ENCODE measurements around the gene GID8.

The GID8 gene

GRCh38 chr20:62938105-62938888 lies at the start of gene GID8:
TSS of gene GID8 (plus strand) at chr20:62938147. CDS start at chr20:62941503, 3,356 bp downstream.
- Mint-ChIP-seq H3K27ac (peak within 1 kb of the TSS; percentile 96), H3K4me1 (ENCODE audit: low read depth) (peaks cover 16% of the 10 kb centered on the region), H3K9me3 (no peaks in the 10 kb centered on the region), H3K4me3 (peak within 1 kb of the TSS; percentile 98), H3K36me3 (ENCODE audit: low read depth) (peaks cover 24% of the 10 kb centered on the region), H3K27me3 (ENCODE audit: low read depth) (no peaks in the 10 kb centered on the region)

GRCh38 chr20:62888406-62888805 lies 49.5 kb upstream of the GID8 start:
- H3K4me1 Mint-ChIP-seq (ENCODE audit: low read depth), result peaks cover 24% of the 10 kb centered on the region
- H3K36me3 Mint-ChIP-seq (ENCODE audit: low read depth), result peaks cover 39% of the 10 kb centered on the region
- no peak overlapping the region for H3K4me3 Mint-ChIP-seq
- no peaks in the 10 kb centered on the region for H3K9me3 Mint-ChIP-seq
- H3K27me3 Mint-ChIP-seq (ENCODE audit: low read depth), result no peaks in the 10 kb centered on the region
- H3K27ac Mint-ChIP-seq, result no peak overlapping the region

GRCh38 chr20:62888910-62889309 lies 49.0 kb upstream of the GID8 start:
- Mint-ChIP-seq H3K4me1 (ENCODE audit: low read depth) (peaks cover 24% of the 10 kb centered on the region), H3K27me3 (ENCODE audit: low read depth) (no peaks in the 10 kb centered on the region), H3K4me3 (no peak overlapping the region), H3K27ac (no peak overlapping the region), H3K36me3 (ENCODE audit: low read depth) (peaks cover 44% of the 10 kb centered on the region), H3K9me3 (no peaks in the 10 kb centered on the region)

- no peak overlapping the region for H3K27ac Mint-ChIP-seq
- no peaks in the 10 kb centered on the region for H3K27me3 Mint-ChIP-seq (ENCODE audit: low read depth)
- peaks cover 49% of the 10 kb centered on the region for H3K36me3 Mint-ChIP-seq (ENCODE audit: low read depth)
- no peak overlapping the region for H3K4me3 Mint-ChIP-seq
- no peaks in the 10 kb centered on the region for H3K9me3 Mint-ChIP-seq
- peaks cover 24% of the 10 kb centered on the region for H3K4me1 Mint-ChIP-seq (ENCODE audit: low read depth)
Observed at GRCh38 chr20:62889411-62889810, 48.5 kb upstream of the GID8 start.

GRCh38 chr20:62889871-62890270 lies 48.1 kb upstream of the GID8 start:
- Mint-ChIP-seq H3K4me1 (ENCODE audit: low read depth) (peaks cover 24% of the 10 kb centered on the region), H3K27me3 (ENCODE audit: low read depth) (no peaks in the 10 kb centered on the region), H3K36me3 (ENCODE audit: low read depth) (peaks cover 52% of the 10 kb centered on the region), H3K27ac (no peak overlapping the region), H3K9me3 (no peaks in the 10 kb centered on the region), H3K4me3 (no peak overlapping the region)

- H3K27ac Mint-ChIP-seq, result peak overlapping the region; percentile 71
- no peak overlapping the region for H3K4me3 Mint-ChIP-seq
- H3K4me1 Mint-ChIP-seq (ENCODE audit: low read depth), result peaks cover 24% of the 10 kb centered on the region
- no peaks in the 10 kb centered on the region for H3K27me3 Mint-ChIP-seq (ENCODE audit: low read depth)
- H3K36me3 Mint-ChIP-seq (ENCODE audit: low read depth), result peaks cover 55% of the 10 kb centered on the region
- H3K9me3 Mint-ChIP-seq, result no peaks in the 10 kb centered on the region
Observed at GRCh38 chr20:62890444-62890843, 47.5 kb upstream of the GID8 start.

GRCh38 chr20:62891111-62891510 lies 46.8 kb upstream of the GID8 start:
- H3K9me3 Mint-ChIP-seq, result no peaks in the 10 kb centered on the region
- no peak overlapping the region for H3K4me3 Mint-ChIP-seq
- peak overlapping the region; percentile 71 for H3K27ac Mint-ChIP-seq
- peaks cover 24% of the 10 kb centered on the region for H3K4me1 Mint-ChIP-seq (ENCODE audit: low read depth)
- H3K36me3 Mint-ChIP-seq (ENCODE audit: low read depth), result peaks cover 60% of the 10 kb centered on the region
- no peaks in the 10 kb centered on the region for H3K27me3 Mint-ChIP-seq (ENCODE audit: low read depth)

- Mint-ChIP-seq H3K36me3 (ENCODE audit: low read depth) (peaks cover 57% of the 10 kb centered on the region), H3K4me1 (ENCODE audit: low read depth) (peaks cover 24% of the 10 kb centered on the region), H3K9me3 (no peaks in the 10 kb centered on the region), H3K4me3 (no peak overlapping the region), H3K27me3 (ENCODE audit: low read depth) (no peaks in the 10 kb centered on the region), H3K27ac (peak overlapping the region; percentile 64)
Observed at GRCh38 chr20:62892348-62893304, 45.3 kb upstream of the GID8 start.

GRCh38 chr20:62893700-62894099 lies 44.2 kb upstream of the GID8 start:
- H3K9me3 Mint-ChIP-seq, result no peaks in the 10 kb centered on the region
- H3K36me3 Mint-ChIP-seq (ENCODE audit: low read depth), result peaks cover 58% of the 10 kb centered on the region
- H3K4me3 Mint-ChIP-seq, result no peak overlapping the region
- no peaks in the 10 kb centered on the region for H3K27me3 Mint-ChIP-seq (ENCODE audit: low read depth)
- H3K27ac Mint-ChIP-seq, result no peak overlapping the region
- peaks cover 32% of the 10 kb centered on the region for H3K4me1 Mint-ChIP-seq (ENCODE audit: low read depth)

- H3K4me1 Mint-ChIP-seq (ENCODE audit: low read depth), result peaks cover 37% of the 10 kb centered on the region
- H3K9me3 Mint-ChIP-seq, result no peaks in the 10 kb centered on the region
- H3K27me3 Mint-ChIP-seq (ENCODE audit: low read depth), result no peaks in the 10 kb centered on the region
- H3K27ac Mint-ChIP-seq, result peak overlapping the region; percentile 20
- no peak overlapping the region for H3K4me3 Mint-ChIP-seq
- peaks cover 58% of the 10 kb centered on the region for H3K36me3 Mint-ChIP-seq (ENCODE audit: low read depth)
Observed at GRCh38 chr20:62894261-62894660, 43.7 kb upstream of the GID8 start.

GRCh38 chr20:62895539-62895938 lies 42.4 kb upstream of the GID8 start:
- no peak overlapping the region for H3K27ac Mint-ChIP-seq
- H3K36me3 Mint-ChIP-seq (ENCODE audit: low read depth), result peaks cover 53% of the 10 kb centered on the region
- H3K4me1 Mint-ChIP-seq (ENCODE audit: low read depth), result peaks cover 46% of the 10 kb centered on the region
- H3K9me3 Mint-ChIP-seq, result no peaks in the 10 kb centered on the region
- H3K4me3 Mint-ChIP-seq, result no peak overlapping the region
- no peaks in the 10 kb centered on the region for H3K27me3 Mint-ChIP-seq (ENCODE audit: low read depth)

- Mint-ChIP-seq H3K9me3 (no peaks in the 10 kb centered on the region), H3K27ac (no peak overlapping the region), H3K27me3 (ENCODE audit: low read depth) (no peaks in the 10 kb centered on the region), H3K4me1 (ENCODE audit: low read depth) (peaks cover 47% of the 10 kb centered on the region), H3K4me3 (no peak overlapping the region), H3K36me3 (ENCODE audit: low read depth) (peaks cover 47% of the 10 kb centered on the region)
Observed at GRCh38 chr20:62896526-62896925, 41.4 kb upstream of the GID8 start.

- Mint-ChIP-seq H3K36me3 (ENCODE audit: low read depth) (peaks cover 46% of the 10 kb centered on the region), H3K9me3 (no peaks in the 10 kb centered on the region), H3K27ac (no peak overlapping the region), H3K4me1 (ENCODE audit: low read depth) (peaks cover 38% of the 10 kb centered on the region), H3K27me3 (ENCODE audit: low read depth) (no peaks in the 10 kb centered on the region), H3K4me3 (no peak overlapping the region)
Observed at GRCh38 chr20:62897666-62898065, 40.3 kb upstream of the GID8 start.

- H3K27ac Mint-ChIP-seq, result peak overlapping the region; percentile 83
- H3K27me3 Mint-ChIP-seq (ENCODE audit: low read depth), result no peaks in the 10 kb centered on the region
- H3K36me3 Mint-ChIP-seq (ENCODE audit: low read depth), result peaks cover 42% of the 10 kb centered on the region
- peak overlapping the region; percentile 2 for H3K4me3 Mint-ChIP-seq
- H3K4me1 Mint-ChIP-seq (ENCODE audit: low read depth), result peaks cover 34% of the 10 kb centered on the region
- no peaks in the 10 kb centered on the region for H3K9me3 Mint-ChIP-seq
Observed at GRCh38 chr20:62898093-62898964, 39.6 kb upstream of the GID8 start.

Measured in T-helper 1 cell treated with Interleukin-12 subunit alpha and Interleukin-12 subunit beta and Interleukin-4 antibody, amounts not matched to agents 30 μg/mL and 1 μg/mL, for 36 hours (primary cell).